IPS-NIHi7 (cell line): ENCODE measurements around the gene SEMA5A.
A peak's percentile ranks its signal among the peaks of the same experiment; 100 is the strongest.

Source experiments
- DNase-seq: peaks from one replicate; pipeline ENCODE4 v3.0.0; 2012; ENCODE audit warnings: mixed read lengths; ENCODE audit errors: extremely low spot score

SEMA5A gene

DNA sequence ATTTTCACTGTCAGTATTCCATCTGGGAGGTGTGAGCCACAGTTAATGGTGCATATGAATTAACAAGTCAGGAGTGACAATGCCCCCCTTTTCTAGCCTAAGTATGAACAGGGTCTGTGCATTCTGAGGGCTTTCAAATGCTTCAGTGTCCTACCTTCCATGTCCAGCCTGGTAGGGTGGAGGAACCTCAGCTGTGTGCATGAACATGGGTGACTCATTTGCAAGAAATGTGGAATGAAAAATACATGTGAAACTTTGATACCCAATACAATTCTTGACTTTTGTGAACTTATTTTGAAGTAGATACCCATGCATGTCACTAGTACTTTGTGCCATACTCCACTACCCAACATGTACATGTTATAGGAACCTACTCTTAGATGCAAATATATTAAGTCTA, 375.8 kb downstream of the SEMA5A start:
- no peak for DNase-seq

DNA sequence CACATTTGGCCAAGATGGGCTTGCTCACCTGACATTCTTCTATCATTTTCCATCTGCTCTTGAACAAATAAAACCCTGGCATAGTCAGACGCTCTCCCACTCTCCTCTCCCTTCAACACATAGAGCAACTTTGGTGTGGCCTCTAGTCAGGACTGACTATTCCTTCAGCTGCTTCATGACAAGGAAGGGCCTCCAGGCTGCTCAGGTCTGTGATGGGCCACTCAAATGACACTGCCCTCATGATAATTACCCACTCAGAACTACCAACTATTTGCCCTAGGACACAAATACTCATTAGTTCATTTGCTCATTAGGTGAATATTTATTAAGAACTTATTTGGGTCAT, 376.3 kb downstream of the SEMA5A start:
- DNase-seq = no peak

DNA sequence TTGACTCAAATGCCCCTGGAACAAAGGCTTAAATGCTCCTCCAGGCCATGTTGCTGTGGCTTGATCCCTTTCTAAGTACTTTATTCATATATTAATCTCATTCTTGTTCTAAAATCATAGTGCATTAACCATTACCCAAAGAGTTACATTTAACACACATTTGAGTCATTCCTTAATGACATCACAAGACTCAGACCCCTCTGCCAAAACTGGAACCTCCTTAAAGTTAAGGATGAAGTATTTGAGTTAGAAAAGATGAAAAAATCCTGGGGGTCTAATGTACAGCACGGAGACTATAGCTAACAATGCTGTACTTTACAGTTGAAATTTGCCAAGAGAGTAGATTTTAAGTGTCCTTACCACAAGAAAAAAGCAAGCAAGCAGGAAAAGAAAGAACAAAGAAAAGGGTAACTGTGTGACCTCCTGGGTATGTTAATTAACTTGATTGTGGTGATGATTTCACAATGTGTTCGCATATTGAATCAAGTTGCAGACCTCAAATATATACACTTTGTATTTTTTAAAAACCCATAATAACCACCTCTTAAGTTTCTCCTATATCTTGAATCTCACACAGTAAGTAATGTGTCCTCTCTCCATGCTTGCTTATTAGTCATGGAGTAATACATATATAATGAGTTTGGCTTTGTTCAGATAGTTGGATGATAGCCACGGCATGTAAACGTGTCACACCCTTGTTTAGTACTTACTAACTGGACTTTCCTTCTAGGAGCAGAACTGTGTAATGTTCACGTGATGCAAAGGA, 376.9 kb downstream of the SEMA5A start:
- no peak for DNase-seq

DNA sequence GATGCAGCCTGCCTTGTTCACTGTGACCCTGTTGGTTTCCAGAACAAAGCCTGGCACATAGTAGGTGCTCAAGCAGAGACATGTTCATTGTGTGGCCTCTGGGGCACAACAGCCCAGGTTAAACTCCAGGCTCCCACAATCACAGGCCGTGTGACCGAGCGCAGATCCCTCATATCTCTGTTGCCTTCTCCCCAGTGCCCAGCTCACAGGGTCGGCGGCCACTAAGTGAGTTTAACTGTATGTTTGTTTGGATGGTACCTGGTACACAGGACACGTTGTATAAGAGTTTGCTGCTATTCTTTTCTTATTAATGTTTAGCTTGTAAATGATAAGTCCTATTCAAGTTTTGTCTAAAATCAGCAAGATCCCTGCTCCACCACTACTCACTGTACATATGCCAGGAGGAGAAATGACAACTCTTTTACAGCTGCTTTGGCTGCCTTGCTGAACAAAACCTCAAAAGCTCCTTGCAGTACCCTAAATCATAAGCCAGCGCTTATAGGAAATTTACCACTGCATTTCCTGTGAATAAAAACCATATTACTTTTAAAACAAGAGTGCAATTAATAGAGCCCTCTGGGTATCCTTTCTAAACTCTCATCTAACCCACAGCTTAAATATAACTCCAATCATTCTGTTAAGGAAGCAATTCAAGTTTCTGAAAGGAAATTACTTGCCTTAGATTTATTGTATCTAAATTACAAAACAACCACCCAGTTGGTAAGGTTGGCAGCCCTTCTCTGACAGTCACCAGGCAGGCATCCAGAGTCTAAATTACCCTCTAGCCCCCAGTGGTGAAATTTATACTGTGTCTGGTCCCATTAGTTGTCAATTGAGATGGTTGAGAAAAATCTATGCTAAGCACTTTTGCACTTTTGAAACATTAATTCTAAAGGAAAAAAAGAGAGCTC, 379.4 kb downstream of the SEMA5A start:
- DNase-seq = no peak

DNA sequence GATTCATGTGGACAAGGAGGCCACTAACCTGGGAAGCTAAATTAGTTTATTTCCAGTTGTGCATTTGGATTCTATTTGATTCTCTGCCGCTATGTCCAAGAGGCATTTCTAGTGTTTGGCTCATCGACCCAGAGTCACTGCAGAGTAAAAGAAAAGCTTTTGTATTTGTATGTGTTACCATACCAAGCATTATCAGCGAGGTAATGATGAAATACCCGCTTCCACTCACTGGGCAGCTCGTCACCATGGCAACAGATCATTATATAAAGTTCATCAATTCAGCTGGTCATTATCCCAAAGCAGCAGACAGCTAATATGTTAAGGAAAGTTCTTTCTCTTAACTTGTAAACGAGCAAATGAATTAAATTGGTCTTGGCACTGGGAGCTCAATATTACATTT, 380.3 kb downstream of the SEMA5A start:
- no peak for DNase-seq

DNA sequence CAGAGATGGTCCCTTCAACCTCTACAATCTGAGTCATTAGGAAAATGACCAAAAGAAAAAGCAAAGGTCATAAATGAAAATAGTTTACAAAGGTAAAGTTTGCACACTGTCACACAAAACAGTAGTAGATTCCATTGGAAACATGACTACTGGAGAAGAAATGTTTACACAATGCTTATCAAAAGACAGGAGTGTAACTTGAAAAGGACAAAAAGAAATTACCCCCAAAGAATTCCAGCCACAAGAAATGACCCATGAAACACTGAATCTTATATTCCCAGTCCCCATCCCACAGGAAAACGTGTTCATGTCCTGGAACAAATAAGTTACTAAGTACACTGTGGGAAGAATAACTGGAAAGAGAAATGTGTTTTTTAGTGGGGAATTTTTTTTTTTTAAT, 385.1 kb downstream of the SEMA5A start:
- DNase-seq = no peak

DNA sequence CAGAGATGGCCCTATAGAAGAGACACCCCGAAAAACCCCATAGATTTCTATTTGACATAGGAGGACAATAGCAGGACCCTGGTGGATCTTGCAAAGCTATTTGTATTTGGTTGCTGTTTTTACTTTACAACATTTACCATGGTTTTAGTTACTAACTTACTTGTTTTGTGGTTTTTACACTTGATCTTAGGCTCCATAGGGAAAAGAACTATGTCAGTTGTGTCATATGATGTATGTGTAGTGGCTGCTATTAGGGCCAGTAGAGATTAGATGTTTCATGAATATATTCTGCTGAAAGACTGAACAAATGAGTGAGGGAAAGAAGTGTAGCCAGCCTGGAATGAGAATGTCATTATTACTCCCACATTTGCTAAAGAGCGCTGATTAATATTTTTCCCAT, 388.1 kb downstream of the SEMA5A start:
- no peak for DNase-seq

DNA sequence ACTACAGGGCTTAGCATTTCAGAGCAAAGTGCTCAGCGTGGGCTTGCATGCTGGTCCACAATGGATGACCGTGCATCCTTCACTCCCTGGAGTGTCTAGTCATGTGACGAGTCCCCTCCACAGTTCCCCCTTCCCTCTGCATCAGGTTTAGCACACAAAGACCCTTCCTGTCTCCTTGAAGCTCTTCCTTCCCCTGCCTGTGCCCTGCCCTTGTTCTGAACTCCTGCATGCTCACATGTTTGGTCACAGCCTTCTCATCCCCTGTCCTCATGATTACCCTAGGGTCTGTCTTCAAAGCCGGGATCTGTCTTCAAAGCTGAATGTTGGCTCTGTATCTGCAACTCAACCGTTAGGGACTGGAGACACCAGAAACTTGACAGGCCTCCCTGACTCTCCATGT, 388.9 kb downstream of the SEMA5A start:
- no peak for DNase-seq

DNA sequence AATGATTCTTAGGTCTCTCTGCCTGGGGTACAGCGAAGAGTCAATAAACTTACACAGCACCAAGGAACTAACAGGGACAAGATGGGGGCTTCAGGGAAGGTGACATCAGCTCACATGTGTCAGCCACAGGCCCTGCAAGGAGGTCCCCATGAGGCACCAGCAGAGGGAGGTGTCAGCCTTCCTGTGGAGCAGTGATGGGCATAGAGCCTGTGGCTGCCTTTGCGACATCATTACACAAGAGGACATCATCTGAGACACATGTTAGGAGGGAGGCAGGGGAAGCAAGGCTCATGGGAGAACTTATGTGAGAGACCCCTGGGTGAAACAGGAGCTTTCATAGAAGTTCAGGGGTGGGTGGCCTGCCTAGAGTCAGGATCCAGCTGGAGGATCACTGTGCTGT, 389.6 kb downstream of the SEMA5A start:
- peak; percentile 60 for DNase-seq

DNA sequence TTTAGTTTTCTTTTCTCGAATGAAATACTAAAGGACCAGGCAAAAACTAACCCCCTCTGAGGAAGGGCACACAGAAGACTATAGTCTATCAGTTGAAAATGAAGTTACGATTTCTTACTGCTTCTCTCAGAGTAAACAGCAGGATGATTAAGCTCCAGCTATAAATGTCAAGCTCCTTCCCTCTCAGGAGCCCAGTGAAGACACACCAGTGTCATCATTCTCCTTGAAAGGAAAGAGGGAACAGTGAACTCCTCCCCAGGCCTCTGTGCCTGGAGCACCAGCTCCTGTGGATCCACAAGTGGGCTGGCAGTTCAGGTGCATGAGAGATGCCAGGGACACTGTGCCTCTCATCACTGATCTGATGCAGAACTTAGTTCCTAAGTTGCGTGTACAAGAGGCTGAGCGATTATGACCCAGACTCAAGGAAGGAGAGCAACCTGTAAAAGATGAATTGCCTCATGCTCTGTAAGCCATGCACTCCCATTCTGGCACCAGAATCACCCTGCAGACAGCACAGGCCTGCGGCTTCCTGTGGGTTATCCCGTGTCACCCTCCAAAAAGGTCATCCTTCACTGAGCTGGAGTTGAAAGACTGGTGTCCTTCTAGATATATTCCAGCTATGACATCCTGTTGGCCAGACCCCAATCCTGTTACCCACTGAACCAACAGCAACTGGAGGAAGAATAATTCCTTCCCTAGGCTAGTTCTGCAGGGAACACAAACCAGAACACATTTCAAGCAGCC, 394.0 kb downstream of the SEMA5A start:
- no peak for DNase-seq

DNA sequence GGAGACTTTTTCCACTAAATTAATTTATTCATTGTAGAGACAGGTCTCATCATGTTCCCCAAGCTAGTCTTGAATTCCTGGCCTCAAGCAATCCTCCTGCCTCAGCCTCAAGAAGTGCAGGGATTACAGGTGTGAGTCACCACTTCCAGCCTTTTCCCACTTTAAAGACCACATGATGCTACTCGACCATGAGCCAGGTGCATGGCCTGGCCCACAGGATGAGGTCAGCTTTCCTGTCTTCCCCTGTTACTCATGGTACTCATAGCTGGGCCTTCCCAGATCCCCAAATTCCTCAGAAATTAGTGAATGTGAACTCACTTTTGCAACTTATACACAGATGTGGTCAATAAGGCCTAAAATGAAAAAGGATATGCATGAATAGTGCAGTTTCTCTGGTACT, 395.9 kb downstream of the SEMA5A start:
- no peak for DNase-seq

DNA sequence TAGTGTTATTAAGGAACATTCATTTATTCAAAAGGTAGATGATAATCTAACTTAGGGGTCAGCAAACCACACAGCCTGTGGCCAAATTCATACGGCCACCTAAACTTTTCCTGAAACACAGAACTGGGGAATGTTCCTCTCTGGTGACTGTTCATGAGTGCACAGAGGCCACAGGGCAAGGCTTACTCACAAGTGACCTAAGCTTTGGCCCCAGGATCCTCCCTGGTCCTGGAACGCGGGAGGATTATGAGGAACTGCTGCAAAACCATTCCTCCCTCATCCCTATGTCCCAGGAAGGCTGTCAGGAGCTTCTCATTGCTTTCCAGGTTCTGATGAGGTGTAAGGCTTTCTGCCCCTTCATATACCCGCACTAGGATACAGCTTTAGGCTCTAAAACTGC, 397.6 kb downstream of the SEMA5A start:
- DNase-seq = no peak

DNA sequence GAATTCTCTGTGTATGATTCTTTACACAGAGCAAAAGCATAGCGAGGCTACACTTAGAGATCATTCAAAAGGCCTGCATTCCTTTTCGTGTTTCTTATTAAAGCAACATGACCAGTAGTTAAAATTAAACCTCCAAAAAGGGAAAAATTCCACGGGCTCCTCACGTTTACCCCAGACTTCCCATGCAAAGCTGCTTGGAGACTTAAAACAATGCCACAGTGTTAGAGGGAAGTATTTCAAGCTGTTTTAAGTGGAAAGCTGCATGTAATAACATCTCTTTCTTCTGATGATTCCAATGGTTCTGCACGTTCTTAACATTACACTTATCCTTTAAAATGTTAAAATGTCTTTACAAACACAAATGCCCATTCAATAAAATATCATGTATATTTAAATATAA, 405.2 kb downstream of the SEMA5A start:
- DNase-seq = no peak

DNA sequence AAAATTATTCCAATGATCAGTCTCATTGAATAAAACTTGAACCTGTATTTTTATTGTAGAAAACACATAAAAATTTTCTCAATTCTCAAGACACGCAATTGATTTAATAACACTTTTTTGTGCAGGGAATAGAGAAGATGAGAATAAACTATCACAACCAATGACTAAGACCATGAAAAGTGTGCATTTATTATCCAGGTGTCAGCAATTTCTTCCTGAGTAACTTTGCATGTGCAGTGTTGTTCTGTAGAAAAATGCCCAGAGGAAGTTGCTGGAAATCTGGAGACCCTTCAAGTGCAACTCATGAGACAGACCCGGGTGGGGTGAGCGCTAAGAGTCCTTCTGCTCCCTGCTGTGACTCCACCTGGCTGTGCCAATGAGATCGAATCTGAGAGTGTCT, 405.7 kb downstream of the SEMA5A start:
- no peak for DNase-seq

DNA sequence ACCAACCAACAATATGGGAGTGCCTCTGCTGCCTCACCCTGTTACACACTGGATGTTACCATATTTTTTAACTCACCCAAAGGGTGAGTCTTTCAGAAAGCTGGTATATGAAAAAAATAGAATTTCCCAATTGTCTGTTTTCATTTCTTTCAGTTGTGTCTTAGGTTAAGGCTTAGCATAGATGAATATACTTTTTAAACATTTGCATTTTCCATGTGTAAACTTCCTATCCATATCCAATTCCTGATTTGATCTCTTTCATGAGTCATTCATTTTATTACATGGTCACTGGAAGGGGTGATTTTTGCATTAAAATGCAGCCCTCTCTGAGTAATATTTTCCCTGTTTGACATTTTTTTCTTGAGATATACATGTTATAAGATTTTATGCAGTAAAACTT, 406.5 kb downstream of the SEMA5A start:
- DNase-seq = no peak

DNA sequence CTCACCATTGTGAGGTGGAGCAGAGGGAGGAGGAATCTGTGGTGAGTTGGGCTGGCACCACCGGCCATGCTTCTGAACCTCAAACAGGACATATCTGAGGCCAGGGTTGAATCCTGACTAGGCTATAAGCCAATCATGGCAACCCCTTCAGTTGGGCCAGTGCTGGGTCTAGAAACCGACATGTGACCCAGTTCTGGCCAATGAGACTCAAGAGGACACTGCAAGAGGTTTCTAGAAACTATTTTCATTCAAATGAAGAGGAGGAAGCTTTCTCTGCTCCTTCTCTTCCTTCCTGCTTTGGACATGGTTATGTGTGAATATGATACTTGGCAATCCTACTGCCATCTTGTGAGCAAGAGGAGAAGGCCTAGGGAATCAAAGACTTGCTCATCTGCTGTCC, 417.7 kb downstream of the SEMA5A start:
- DNase-seq = no peak

DNA sequence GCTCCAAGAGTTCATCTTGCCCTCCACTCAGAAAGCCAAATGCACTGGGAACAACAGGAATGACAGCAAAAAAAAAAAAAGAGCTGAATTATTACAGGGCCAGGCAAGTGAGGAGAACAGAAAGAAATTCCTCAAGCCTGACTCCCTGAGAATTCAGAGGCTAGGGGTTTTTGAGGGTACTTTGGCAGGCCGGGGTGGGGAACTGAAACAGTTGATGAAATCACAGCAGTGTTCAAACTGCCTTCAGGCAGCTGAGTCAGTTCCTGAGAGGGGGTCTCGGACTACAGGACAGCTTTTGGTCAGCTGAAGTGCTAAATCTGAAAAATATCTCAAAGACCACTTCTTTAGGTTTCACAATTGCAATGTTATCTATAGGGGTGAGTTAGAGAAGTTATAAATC, 419.4 kb downstream of the SEMA5A start:
- DNase-seq = no peak

DNA sequence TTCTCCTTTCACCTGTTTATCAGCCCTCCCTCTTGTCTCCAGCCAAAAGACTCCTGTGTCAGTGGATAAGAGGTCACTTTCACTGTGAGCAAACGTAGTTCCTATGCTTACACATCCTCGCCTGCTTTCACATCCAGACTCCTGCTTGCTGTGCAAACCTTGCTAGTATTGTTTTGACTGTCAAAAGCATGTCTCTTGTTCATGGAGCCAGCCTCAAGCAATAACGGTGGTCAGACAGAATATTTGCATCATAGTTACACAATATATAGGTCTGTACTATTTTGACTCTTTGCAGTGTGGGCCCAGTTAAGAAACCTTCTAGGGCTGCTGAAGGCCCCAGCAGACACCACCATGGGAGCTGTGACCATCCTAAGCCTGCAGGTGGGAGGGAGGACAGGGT, 420.0 kb downstream of the SEMA5A start:
- DNase-seq = no peak

DNA sequence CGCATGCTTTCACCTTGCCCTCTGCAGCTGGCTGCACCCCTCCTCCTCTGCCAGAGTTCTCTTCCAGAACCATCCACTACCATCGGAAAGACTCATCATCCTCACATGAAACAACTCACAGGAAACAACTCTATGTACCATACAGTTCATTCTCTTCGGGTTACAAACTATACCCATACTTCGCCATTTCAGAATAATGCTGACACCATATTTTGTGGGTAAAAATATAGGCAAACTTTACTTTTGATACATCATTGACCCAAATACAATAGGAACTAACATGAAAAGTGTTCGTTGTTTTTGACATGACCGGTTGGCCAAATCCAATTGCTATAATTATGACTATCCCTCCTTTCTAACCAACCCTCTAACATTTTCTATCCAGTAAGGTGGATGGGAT, 421.0 kb downstream of the SEMA5A start:
- no peak for DNase-seq

DNA sequence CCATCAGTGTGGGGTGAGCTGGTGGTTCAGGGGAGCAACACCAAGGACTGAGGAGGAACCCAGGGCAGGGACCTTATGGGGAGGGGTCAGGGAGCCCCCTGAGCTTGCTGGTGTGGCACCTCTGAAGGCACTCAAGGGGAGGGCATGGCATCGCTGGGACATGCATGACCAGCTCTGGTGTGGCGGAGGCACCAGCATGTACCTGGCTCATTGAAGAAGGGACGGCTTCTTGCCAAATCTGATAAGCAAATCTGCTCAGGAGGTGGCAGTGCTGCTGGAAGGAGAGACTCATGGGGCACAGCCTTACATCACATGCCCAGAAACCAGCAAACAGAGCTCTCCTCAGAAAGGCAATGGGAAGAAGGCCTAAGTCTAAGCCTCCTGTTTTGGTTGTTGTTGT, 421.8 kb downstream of the SEMA5A start:
- DNase-seq = no peak

DNA sequence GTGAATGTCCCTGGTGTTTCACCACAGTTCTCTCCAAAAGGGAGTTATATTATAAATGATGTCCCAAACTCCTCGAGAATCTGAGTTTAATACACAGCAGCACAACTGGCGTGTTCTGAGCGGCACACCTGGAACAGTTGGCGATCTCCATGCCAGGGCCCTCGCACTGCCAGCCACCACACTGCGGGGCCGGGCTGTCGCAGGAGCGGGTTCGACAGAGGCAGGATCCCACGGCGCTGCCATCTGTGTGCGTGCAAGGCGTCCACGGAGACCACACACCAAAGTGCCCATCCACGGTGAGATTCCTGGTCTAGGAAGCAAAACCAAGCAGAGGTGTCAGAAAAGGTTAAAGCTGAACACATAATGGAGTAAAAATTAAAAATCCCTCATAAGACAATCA, 423.3 kb downstream of the SEMA5A start:
- no peak for DNase-seq

DNA sequence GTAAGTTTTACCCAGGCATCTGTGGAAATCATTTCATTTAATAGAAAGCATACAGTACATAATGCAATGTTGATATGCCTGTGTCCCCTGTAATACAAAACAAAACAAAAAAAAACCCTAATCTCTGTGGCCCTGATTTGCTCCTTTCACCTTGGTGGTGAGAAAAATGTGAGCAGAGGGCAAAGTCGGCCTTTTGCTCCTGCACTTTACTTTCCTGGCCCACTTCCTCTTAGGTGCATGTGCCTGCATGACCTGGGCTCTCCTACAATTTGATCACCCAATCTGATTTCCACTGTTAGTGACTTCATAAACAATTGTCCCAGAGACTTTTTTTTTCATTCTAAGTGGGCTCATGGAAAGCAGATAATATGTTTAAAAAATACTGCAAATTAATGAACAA, 424.3 kb downstream of the SEMA5A start:
- no peak for DNase-seq

DNA sequence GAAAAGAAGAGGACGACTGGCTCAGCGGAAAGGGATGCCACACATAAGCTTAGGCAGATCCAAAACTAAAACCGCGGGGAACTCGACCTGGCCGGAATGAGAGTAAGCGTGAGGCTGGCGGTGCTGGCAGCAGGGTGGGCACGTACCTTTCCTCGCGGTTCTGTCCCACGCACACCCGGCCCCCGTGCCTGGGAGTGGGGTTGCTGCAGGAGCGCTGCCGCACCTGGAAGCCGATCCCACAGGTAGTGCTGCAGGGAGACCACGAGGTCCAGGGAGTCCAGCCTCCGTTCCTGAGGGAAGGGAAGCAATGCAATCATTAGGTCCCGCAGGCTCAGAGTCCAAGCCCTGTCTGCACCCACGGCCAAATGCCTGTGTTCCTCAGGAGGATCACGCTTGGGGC, 427.0 kb downstream of the SEMA5A start:
- no peak for DNase-seq
